H9 (cell line): Measurements from ENCODE around the gene PPP2R3B. TPM values are rescaled to one million over a fixed set of nuclear protein-coding genes. Genes with fewer than 3 reads are reported as not detected.

Experiments used
- DNase-seq: peaks from one replicate; pipeline ENCODE4 v3.0.0-alpha.2; 2017
- H2AFZ ChIP-seq: one replicate; pipeline ENCODE4 v1.6.1; 2013; ENCODE audit warnings: mild to moderate bottlenecking, low read length, control low read depth, moderate library complexity
- H2AK5ac ChIP-seq: 2 replicates; pipeline ENCODE4 v1.6.1; 2013; ENCODE audit warnings: low read length, control low read depth, mixed read lengths; ENCODE audit not compliant: insufficient read length
- H2BK120ac ChIP-seq: one replicate; pipeline ENCODE4 v1.6.1; 2013; ENCODE audit warnings: low read depth, mild to moderate bottlenecking, low read length, control low read depth, inconsistent platforms; ENCODE audit not compliant: poor library complexity, severe bottlenecking
- H2BK12ac ChIP-seq: 2 replicates; pipeline ENCODE4 v1.6.1; 2013; ENCODE audit warnings: low read length, control low read depth, mixed read lengths, low read depth; ENCODE audit not compliant: insufficient read length
- H2BK15ac ChIP-seq: 2 replicates; pipeline ENCODE4 v1.6.1; 2013; ENCODE audit warnings: low read depth, low read length, control low read depth
- H2BK20ac ChIP-seq: one replicate; pipeline ENCODE4 v1.6.1; 2013; ENCODE audit warnings: low read depth, mild to moderate bottlenecking, low read length, control low read depth, inconsistent platforms; ENCODE audit not compliant: poor library complexity, severe bottlenecking
- H2BK5ac ChIP-seq: 2 replicates; pipeline ENCODE4 v1.6.1; 2013; ENCODE audit warnings: low read length, control low read depth, mixed read lengths; ENCODE audit not compliant: insufficient read length
- H3K14ac ChIP-seq: 2 replicates; pipeline ENCODE4 v1.6.1; 2013; ENCODE audit warnings: low read length, control low read depth; ENCODE audit not compliant: insufficient read depth
- H3K18ac ChIP-seq: 2 replicates; pipeline ENCODE4 v1.6.1; 2013; ENCODE audit warnings: low read depth, mild to moderate bottlenecking, mixed read lengths, low read length, control low read depth; ENCODE audit not compliant: insufficient read length
- H3K23ac ChIP-seq: 2 replicates; pipeline ENCODE4 v1.6.1; 2013; ENCODE audit warnings: low read length, control low read depth, mixed read lengths, low read depth; ENCODE audit not compliant: insufficient read length
- H3K23me2 ChIP-seq: 2 replicates; pipeline ENCODE4 v1.6.1; 2013; ENCODE audit warnings: low read depth, mild to moderate bottlenecking, mixed read lengths, low read length, control low read depth; ENCODE audit not compliant: insufficient read length, poor library complexity, severe bottlenecking
- H3K27ac ChIP-seq: 2 replicates; pipeline ENCODE4 v1.5.1; 2013; ENCODE audit warnings: low read length, control low read depth, mixed read lengths, low read depth; ENCODE audit not compliant: insufficient read length
- H3K27me3 ChIP-seq: 2 replicates; pipeline ENCODE4 v1.6.1; 2013; ENCODE audit warnings: low read length, control low read depth, inconsistent platforms; ENCODE audit not compliant: insufficient read depth
- H3K4ac ChIP-seq: 2 replicates; pipeline ENCODE4 v1.6.1; 2013; ENCODE audit warnings: low read depth, mild to moderate bottlenecking, control low read depth, inconsistent platforms, low read length, moderate library complexity
- H3K4me1 ChIP-seq: 2 replicates; pipeline ENCODE4 v1.6.1; 2013; ENCODE audit warnings: low read length, control low read depth, inconsistent platforms; ENCODE audit not compliant: insufficient read depth
- H3K4me2 ChIP-seq: 2 replicates; pipeline ENCODE4 v1.6.1; 2013; ENCODE audit warnings: low read length, control low read depth, mixed read lengths; ENCODE audit not compliant: insufficient read length, insufficient read depth
- H3K56ac ChIP-seq: 2 replicates; pipeline ENCODE4 v1.6.1; 2013; ENCODE audit warnings: low read depth, mild to moderate bottlenecking, mixed read lengths, low read length, control low read depth; ENCODE audit not compliant: insufficient read length
- H3K79me1 ChIP-seq: 2 replicates; pipeline ENCODE4 v1.6.1; 2013; ENCODE audit warnings: low read depth, mild to moderate bottlenecking, moderate library complexity, low read length, control low read depth, inconsistent platforms; ENCODE audit not compliant: insufficient read depth, poor library complexity, severe bottlenecking
- H3K79me2 ChIP-seq: 2 replicates; pipeline ENCODE4 v1.6.1; 2013; ENCODE audit warnings: low read length, control low read depth, inconsistent platforms; ENCODE audit not compliant: insufficient read depth
- H3K9ac ChIP-seq: 2 replicates; pipeline ENCODE4 v1.6.1; 2013; ENCODE audit warnings: low read length, control low read depth, mixed read lengths; ENCODE audit not compliant: insufficient read length; ENCODE audit errors: extremely low read depth
- H3K9me3 ChIP-seq: one replicate; pipeline ENCODE4 v1.6.1; 2013; ENCODE audit warnings: low read depth, low read length, inconsistent platforms; ENCODE audit not compliant: control insufficient read depth
- H3T11ph ChIP-seq: one replicate; pipeline ENCODE4 v1.6.1; 2013; ENCODE audit warnings: mild to moderate bottlenecking, low read length, control low read depth, inconsistent platforms
- H4K20me1 ChIP-seq: one replicate; pipeline ENCODE4 v1.6.1; 2013; ENCODE audit not compliant: control insufficient read depth, insufficient read length, insufficient read depth
- H4K5ac ChIP-seq: 2 replicates; pipeline ENCODE4 v1.6.1; 2013; ENCODE audit warnings: low read depth, mild to moderate bottlenecking, mixed read lengths, low read length, control low read depth; ENCODE audit not compliant: insufficient read length
- H4K8ac ChIP-seq: replicated peaks from 2 replicates; pipeline ENCODE4 v1.6.1; 2013; ENCODE audit warnings: low read length, control low read depth, mixed read lengths, low read depth; ENCODE audit not compliant: insufficient read length
- H4K91ac ChIP-seq: 2 replicates; pipeline ENCODE4 v1.6.1; 2013; ENCODE audit warnings: low read depth, mild to moderate bottlenecking, moderate library complexity, mixed read lengths, low read length, control low read depth; ENCODE audit not compliant: insufficient read length
- H3K27ac Mint-ChIP-seq, 3 experiments: 2 replicates in 2 of 3; 3 replicates in 1 of 3; pipeline ENCODE4 v1.8.0; 2020 to 2021; ENCODE audit warnings: mixed read lengths in 3 of 3, mild to moderate bottlenecking in 1 of 3, moderate library complexity in 1 of 3
- H3K27me3 Mint-ChIP-seq: 2 replicates; pipeline ENCODE4 v1.8.0; 2021; ENCODE audit warnings: low read depth, mild to moderate bottlenecking, moderate library complexity, mixed read lengths
- H3K36me3 Mint-ChIP-seq, 3 experiments: 2 replicates in 2 of 3; 3 replicates in 1 of 3; pipeline ENCODE4 v1.8.0; 2020 to 2021; ENCODE audit warnings: low read depth in 3 of 3, mixed read lengths in 3 of 3; ENCODE audit not compliant: insufficient read depth in 1 of 3
- H3K4me1 Mint-ChIP-seq, 2 experiments: 2 replicates each; pipeline ENCODE4 v1.8.0; 2020; ENCODE audit warnings: mixed read lengths in 2 of 2
- H3K4me3 Mint-ChIP-seq, 2 experiments: 2 replicates in 1 of 2; 3 replicates in 1 of 2; pipeline ENCODE4 v1.8.0; 2020 to 2021; ENCODE audit warnings: mild to moderate bottlenecking in 2 of 2, mixed read lengths in 2 of 2, moderate library complexity in 1 of 2
- H3K9me3 Mint-ChIP-seq, 2 experiments: 2 replicates in 1 of 2; 3 replicates in 1 of 2; pipeline ENCODE4 v1.8.0; 2020; ENCODE audit warnings: mild to moderate bottlenecking in 2 of 2, mixed read lengths in 2 of 2, moderate library complexity in 1 of 2
- CTCF ChIP-seq: fragments of 200-600 bp; sonication (generic); conservative IDR thresholded peaks from 3 replicates; pipeline ENCODE4 v1.8.0; 2021; ENCODE audit warnings: antibody characterized with exemption, mild to moderate bottlenecking
- WGBS: extraction: QIAGEN DNeasy Blood & Tissue Kit; methylation state at CpG from one replicate; pipeline ENCODE4 v1.1.7; 2013; ENCODE audit warnings: missing lambda C conversion rate, low lambda C conversion rate, mixed read lengths; ENCODE audit not compliant: insufficient read length; ENCODE audit errors: extremely low coverage; 5-methylcytosine and 5-hydroxymethylcytosine counted together
- total RNA-seq: library from RNA; stranded (reverse); gene quantifications from 2 replicates; pipeline ENCODE4 v1.2.1, GENCODE V29; 2021

Gene PPP2R3B
- total RNA-seq, 1 experiment from 2014 or later, result 72.1 TPM

- Histone ChIP-seq H3K79me1 (no peaks in the 10 kb centered on the region), H2AK5ac (no peak overlapping the region), H3K18ac (no peak overlapping the region), H3K27me3 (no peaks in the 10 kb centered on the region), H4K5ac (no peak overlapping the region), H3K4ac (no peak overlapping the region), H4K8ac (no peak overlapping the region), H3K9ac (no peak overlapping the region), H2AFZ (no peak overlapping the region), H3K56ac (no peak overlapping the region), H3T11ph (no peak overlapping the region), H3K4me1 (no peaks in the 10 kb centered on the region), H2BK120ac (no peak overlapping the region), H3K4me2 (no peak overlapping the region), H3K23me2 (no peaks in the 10 kb centered on the region), H4K20me1 (no peaks in the 10 kb centered on the region), H3K23ac (no peak overlapping the region), H2BK15ac (no peak overlapping the region), H2BK12ac (no peak overlapping the region), H3K14ac (no peak overlapping the region), H3K27ac (no peak overlapping the region), H3K79me2 (no peaks in the 10 kb centered on the region), H3K9me3 (no peaks in the 10 kb centered on the region), H2BK5ac (no peak overlapping the region), H4K91ac (no peak overlapping the region), H2BK20ac (no peak overlapping the region)
- Mint-ChIP-seq H3K36me3 (peaks cover 12 to 18% (median 18%) of the 10 kb centered on the region in 3 experiments), H3K9me3 (peaks cover 9 to 13% of the 10 kb centered on the region in 2 experiments), H3K4me3 (no peak overlapping the region), H3K27ac (no peak overlapping the region), H3K27me3 (no peaks in the 10 kb centered on the region; the same call in 1 of the 2 replicates), H3K4me1 (no peaks in the 10 kb centered on the region)
- WGBS, result no CpG with 5 or more reads among the region's 5 CpGs
- TF ChIP-seq CTCF, result no peak
- no peak for DNase-seq
These were observed 18.4 kb upstream of the PPP2R3B start for GRCh38 chrX:405149-405548.
